Prostate gland (tissue), 1 donor: ENCODE measurements around the gene IFT74.

ENCODE experiments used
- POLR2A ChIP-seq: fragments of 450-650 bp; IDR thresholded peaks from one replicate; pipeline ENCODE4 v1.6.1; 2016; ENCODE audit warnings: antibody characterized with exemption, mild to moderate bottlenecking
- POLR2AphosphoS5 ChIP-seq: sonication (generic); formaldehyde crosslinking; IDR thresholded peaks from one replicate; pipeline ENCODE4 v1.6.1; 2017; ENCODE audit warnings: antibody characterized with exemption

DNA sequence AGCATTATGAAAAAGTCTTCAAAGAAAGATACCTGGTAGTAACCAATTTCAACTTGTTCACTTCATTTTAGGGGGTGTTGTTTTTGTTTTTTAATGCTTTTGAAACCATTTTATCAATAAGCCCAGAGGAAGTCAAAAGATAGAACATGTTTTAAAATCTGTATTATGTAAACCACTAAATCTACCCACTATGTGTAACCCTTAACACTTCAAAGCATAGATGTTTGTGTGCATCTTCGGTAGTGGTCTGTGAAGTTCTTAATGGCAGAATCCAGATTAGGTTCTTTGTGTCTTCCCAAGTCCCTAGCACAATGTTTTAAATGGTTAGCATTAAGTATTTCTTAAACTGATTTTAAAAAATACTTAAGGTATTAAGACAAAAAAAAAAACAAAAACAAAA, 15.4 kb upstream of the IFT74 start:
- TF ChIP-seq POLR2A (no peak), POLR2AphosphoS5 (no peak)
